ENCODE measurements around the gene FITM2.
"Not testable (repeated sequence)": the region's sequence is repeated elsewhere in the genome, so short reads cannot be mapped to it uniquely, and the experiment has no call there.

FITM2 gene

GRCh38 chr20:44350567-44350966 is 39.6 kb upstream of the FITM2 start:
- ATAC-seq (ENCODE audit: low read depth) (no peak), DNase-seq (ENCODE audit: low spot score) (no peak)
- no peaks in the 10 kb centered on the region for H3K4me1 ChIP-seq (ENCODE audit: insufficient read depth, poor library complexity, severe bottlenecking)
- H3K4me3 ChIP-seq (ENCODE audit: severe bottlenecking) = no peak overlapping the region
- TF ChIP-seq, protein P1, sequence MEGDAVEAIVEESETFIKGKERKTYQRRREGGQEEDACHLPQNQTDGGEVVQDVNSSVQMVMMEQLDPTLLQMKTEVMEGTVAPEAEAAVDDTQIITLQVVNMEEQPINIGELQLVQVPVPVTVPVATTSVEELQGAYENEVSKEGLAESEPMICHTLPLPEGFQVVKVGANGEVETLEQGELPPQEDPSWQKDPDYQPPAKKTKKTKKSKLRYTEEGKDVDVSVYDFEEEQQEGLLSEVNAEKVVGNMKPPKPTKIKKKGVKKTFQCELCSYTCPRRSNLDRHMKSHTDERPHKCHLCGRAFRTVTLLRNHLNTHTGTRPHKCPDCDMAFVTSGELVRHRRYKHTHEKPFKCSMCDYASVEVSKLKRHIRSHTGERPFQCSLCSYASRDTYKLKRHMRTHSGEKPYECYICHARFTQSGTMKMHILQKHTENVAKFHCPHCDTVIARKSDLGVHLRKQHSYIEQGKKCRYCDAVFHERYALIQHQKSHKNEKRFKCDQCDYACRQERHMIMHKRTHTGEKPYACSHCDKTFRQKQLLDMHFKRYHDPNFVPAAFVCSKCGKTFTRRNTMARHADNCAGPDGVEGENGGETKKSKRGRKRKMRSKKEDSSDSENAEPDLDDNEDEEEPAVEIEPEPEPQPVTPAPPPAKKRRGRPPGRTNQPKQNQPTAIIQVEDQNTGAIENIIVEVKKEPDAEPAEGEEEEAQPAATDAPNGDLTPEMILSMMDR (IDR thresholded peaks at IDR 0.05; ENCODE audit: poor library complexity, severe bottlenecking) = no peak
- no peaks in the 10 kb centered on the region for H3K36me3 ChIP-seq (ENCODE audit: low read depth)
- no peak overlapping the region for H3K27ac ChIP-seq (ENCODE audit: poor library complexity, severe bottlenecking)
- no peaks in the 10 kb centered on the region for H3K9me3 ChIP-seq (ENCODE audit: severe bottlenecking)
- no peaks in the 10 kb centered on the region for H3K27me3 ChIP-seq (ENCODE audit: insufficient read depth, poor library complexity, severe bottlenecking)

- Histone ChIP-seq H3K36me3 (ENCODE audit: low read depth) (no peaks in the 10 kb centered on the region), H3K4me3 (ENCODE audit: severe bottlenecking) (no peak overlapping the region), H3K27ac (ENCODE audit: poor library complexity, severe bottlenecking) (no peak overlapping the region), H3K9me3 (ENCODE audit: severe bottlenecking) (no peaks in the 10 kb centered on the region), H3K4me1 (ENCODE audit: insufficient read depth, poor library complexity, severe bottlenecking) (no peaks in the 10 kb centered on the region), H3K27me3 (ENCODE audit: insufficient read depth, poor library complexity, severe bottlenecking) (no peaks in the 10 kb centered on the region)
- TF ChIP-seq, protein P1 (IDR thresholded peaks at IDR 0.05; ENCODE audit: poor library complexity, severe bottlenecking) = no peak
- ATAC-seq (ENCODE audit: low read depth) (no peak), DNase-seq (ENCODE audit: low spot score) (no peak)
These were observed 38.3 kb upstream of the FITM2 start for GRCh38 chr20:44349349-44349748.

DNA sequence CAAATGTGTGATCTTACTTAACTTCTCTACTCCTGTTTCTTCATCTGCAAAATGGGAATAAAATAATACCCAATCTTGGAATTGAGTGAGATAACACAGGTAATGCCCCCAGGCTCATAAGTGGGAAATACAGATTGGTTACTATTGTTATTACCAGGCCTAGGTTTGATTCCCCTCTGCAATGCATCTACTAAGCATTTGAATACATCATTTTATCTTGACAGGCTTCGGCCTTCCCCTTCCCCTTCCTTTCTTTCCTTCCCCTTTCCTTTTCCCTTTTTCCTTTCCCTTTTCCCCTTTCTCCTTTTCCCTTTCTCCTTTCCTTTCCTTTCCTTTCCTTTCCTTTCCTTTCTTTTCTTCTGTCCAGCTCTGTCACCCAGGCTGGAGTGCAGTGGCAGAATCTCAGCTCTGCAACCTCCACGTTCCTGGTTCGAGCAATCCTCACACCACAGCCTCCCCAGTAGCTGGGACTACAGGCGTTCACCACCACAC is 37.2 kb upstream of the FITM2 start:
- Histone ChIP-seq H3K4me1 (ENCODE audit: insufficient read depth, poor library complexity, severe bottlenecking) (no peaks in the 10 kb centered on the region), H3K36me3 (ENCODE audit: low read depth) (no peaks in the 10 kb centered on the region), H3K27ac (ENCODE audit: poor library complexity, severe bottlenecking) (no peak overlapping the region), H3K4me3 (ENCODE audit: severe bottlenecking) (no peak overlapping the region), H3K9me3 (ENCODE audit: severe bottlenecking) (no peaks in the 10 kb centered on the region), H3K27me3 (ENCODE audit: insufficient read depth, poor library complexity, severe bottlenecking) (no peaks in the 10 kb centered on the region)
- DNase-seq (ENCODE audit: low spot score) = no peak
- TF ChIP-seq, protein P1 (IDR thresholded peaks at IDR 0.05; ENCODE audit: poor library complexity, severe bottlenecking) = no peak
- ATAC-seq (ENCODE audit: low read depth) = no peak

DNA sequence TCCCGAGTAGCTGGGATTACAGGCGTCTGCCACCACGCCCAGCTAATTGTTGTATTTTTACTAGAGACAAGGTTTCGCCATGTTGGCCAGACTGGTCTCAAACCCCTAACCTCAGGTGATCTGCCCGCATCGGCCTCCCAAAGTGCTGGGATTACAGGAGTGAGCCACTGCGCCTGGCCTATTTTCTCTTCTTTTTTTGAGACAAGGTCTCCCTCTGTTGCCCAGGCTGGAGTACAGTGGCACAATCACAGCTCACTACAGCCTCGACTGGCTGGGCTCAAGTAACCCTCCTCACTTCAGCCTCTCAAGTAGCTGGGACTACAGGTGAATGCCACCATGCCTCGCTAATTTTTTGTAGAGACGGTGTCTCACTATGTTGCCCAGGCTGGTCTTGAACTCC is 34.9 kb upstream of the FITM2 start:
- H3K27ac ChIP-seq (ENCODE audit: poor library complexity, severe bottlenecking); H3K9me3 ChIP-seq (ENCODE audit: severe bottlenecking); H3K4me3 ChIP-seq (ENCODE audit: severe bottlenecking); ATAC-seq (ENCODE audit: low read depth); H3K27me3 ChIP-seq (ENCODE audit: insufficient read depth, poor library complexity, severe bottlenecking); H3K4me1 ChIP-seq (ENCODE audit: insufficient read depth, poor library complexity, severe bottlenecking); H3K36me3 ChIP-seq (ENCODE audit: low read depth); DNase-seq (ENCODE audit: low spot score): not testable (repeated sequence)

DNA sequence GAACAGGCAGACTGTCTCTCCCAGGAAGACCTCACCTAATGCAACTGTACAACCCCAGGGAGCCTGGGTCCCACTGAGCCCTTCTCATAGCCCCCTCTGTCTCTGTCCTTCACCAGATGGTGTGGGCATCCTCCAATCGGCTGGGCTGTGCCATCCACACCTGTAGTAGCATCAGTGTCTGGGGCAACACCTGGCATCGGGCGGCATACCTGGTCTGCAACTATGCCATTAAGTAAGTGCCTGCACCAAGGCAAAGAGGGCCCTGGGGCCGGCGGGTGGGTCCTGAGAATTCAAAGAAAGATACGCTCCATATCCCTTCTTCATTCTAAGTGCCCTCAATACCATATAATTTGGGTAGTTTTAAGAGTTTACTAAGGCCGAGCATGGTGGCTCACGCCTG is 34.1 kb upstream of the FITM2 start:
- DNase-seq (ENCODE audit: low spot score) (no peak), ATAC-seq (ENCODE audit: low read depth) (0 out of 3 replicates have a peak, but pooled peaks have one; percentile 7)
- no peak overlapping the region for H3K27ac ChIP-seq (ENCODE audit: poor library complexity, severe bottlenecking)
- TF ChIP-seq, protein P1 (IDR thresholded peaks at IDR 0.05; ENCODE audit: poor library complexity, severe bottlenecking) = no peak
- no peaks in the 10 kb centered on the region for H3K36me3 ChIP-seq (ENCODE audit: low read depth)
- H3K4me1 ChIP-seq (ENCODE audit: insufficient read depth, poor library complexity, severe bottlenecking) = no peaks in the 10 kb centered on the region
- H3K9me3 ChIP-seq (ENCODE audit: severe bottlenecking) = no peaks in the 10 kb centered on the region
- no peaks in the 10 kb centered on the region for H3K27me3 ChIP-seq (ENCODE audit: insufficient read depth, poor library complexity, severe bottlenecking)
- no peak overlapping the region for H3K4me3 ChIP-seq (ENCODE audit: severe bottlenecking)
